Measurements from ENCODE around the gene AMIGO3. TPM values are rescaled to one million over a fixed set of nuclear protein-coding genes. Genes with fewer than 3 reads are reported as not detected.

AMIGO3 gene
- total and polyA plus RNA-seq, 2 of the 8 experiments (the other 6 are each of a cell fraction or from before 2014, with no cell fraction given), result 1.6 to 8.8 TPM

DNA sequence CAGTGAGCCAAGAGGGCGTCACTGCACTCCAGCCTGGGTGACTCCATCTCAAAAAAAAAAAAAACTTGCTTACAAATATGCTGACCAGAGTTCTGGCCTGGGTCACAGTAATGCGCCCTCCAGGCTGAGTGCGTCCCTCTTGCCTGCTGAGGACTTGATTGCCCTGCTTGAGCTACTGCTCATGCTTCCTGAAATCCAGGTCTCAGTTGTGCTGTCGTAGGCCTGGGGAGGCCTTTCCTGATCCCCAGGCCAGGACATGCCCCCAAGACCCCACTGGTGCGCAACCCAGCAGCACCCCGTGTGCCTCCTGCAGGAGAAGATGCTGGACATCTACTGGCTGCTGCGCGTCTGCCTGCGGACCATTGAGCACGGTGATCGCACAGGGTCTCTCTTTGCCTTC, 7.3 kb downstream of the AMIGO3 start:
- Histone ChIP-seq H2BK120ac (replicated peaks; ENCODE audit: low read depth, low read length) (no peak overlapping the region), H2AFZ (ENCODE audit: low read length) (no peak overlapping the region), H3K23me2 (ENCODE audit: low read depth, low read length) (no peaks in the 10 kb centered on the region; the same call in 1 of the 2 replicates), H3K4ac (replicated peaks; ENCODE audit: insufficient read length, low read depth, low read length) (no peak overlapping the region), H3K14ac (ENCODE audit: insufficient read length) (no peak overlapping the region), H2BK5ac (ENCODE audit: low read depth, low read length) (no peak overlapping the region), H3K79me2 (ENCODE audit: control insufficient read depth in 1 of 2, insufficient read depth in 2 of 2, low read length in 2 of 2) (no peaks in the 10 kb centered on the region), H3K4me3 (ENCODE audit: extremely low read depth in 1 of 4, insufficient read depth in 2 of 4, low read depth in 3 of 4, low read length in 4 of 4) (no peak overlapping the region), H2BK15ac (ENCODE audit: low read length) (no peak overlapping the region), H3K18ac (ENCODE audit: extremely low read depth, low read length) (no peak overlapping the region), H3K27ac (ENCODE audit: low read depth, low read length) (no peak overlapping the region), H3K56ac (replicated peaks; ENCODE audit: insufficient read length, low read depth, low read length) (no peak overlapping the region), H3K9ac (replicated peaks in 1 of 4; ENCODE audit: extremely low read depth in 1 of 4, low read depth in 3 of 4, low read length in 3 of 4) (no peak overlapping the region), H4K8ac (ENCODE audit: extremely low read depth, insufficient read depth, low read length) (no peak overlapping the region), H2BK12ac (ENCODE audit: low read depth, low read length) (no peak overlapping the region), H3K36me3 (ENCODE audit: control insufficient read depth in 2 of 4, insufficient read depth in 4 of 4, low read length in 3 of 4) (no peaks in the 10 kb centered on the region; a peak in 1 of 8 replicates), H3K79me1 (ENCODE audit: low read depth, low read length) (no peaks in the 10 kb centered on the region), H3K4me2 (ENCODE audit: insufficient read depth in 1 of 2, low read depth in 2 of 2, low read length in 2 of 2) (no peak overlapping the region), H3K23ac (ENCODE audit: insufficient read length) (no peak overlapping the region), H2AK5ac (ENCODE audit: low read depth, low read length) (no peak overlapping the region), H4K91ac (replicated peaks; ENCODE audit: insufficient read length, low read length) (no peak overlapping the region), H3K27me3 (replicated peaks in 1 of 4; ENCODE audit: control insufficient read depth in 3 of 4, extremely low read depth in 1 of 4, insufficient read depth in 3 of 4, low read length in 3 of 4) (no peaks in the 10 kb centered on the region), H3K4me1 (replicated peaks in 1 of 4; ENCODE audit: control insufficient read depth in 3 of 4, insufficient read depth in 4 of 4, low read length in 3 of 4) (peaks cover 0 to 3% (median 0%) of the 10 kb centered on the region in 4 experiments; a peak in 1 of 7 replicates), H4K5ac (ENCODE audit: insufficient read length, low read depth, low read length) (no peak overlapping the region), H3K9me3 (ENCODE audit: insufficient read depth in 2 of 2, low read depth in 1 of 2, low read length in 1 of 2) (no peaks in the 10 kb centered on the region), H4K20me1 (replicated peaks in 1 of 2; ENCODE audit: control insufficient read depth in 1 of 2, insufficient read depth in 2 of 2, low read length in 2 of 2) (peaks cover 0 to 4% of the 10 kb centered on the region in 2 experiments), H2BK20ac (ENCODE audit: low read length) (no peak overlapping the region)
- no peak for DNase-seq (ENCODE audit: low read depth in 1 of 2, low spot score in 2 of 2)
- FAIRE-seq, result no peak
- TF ChIP-seq, protein P1, sequence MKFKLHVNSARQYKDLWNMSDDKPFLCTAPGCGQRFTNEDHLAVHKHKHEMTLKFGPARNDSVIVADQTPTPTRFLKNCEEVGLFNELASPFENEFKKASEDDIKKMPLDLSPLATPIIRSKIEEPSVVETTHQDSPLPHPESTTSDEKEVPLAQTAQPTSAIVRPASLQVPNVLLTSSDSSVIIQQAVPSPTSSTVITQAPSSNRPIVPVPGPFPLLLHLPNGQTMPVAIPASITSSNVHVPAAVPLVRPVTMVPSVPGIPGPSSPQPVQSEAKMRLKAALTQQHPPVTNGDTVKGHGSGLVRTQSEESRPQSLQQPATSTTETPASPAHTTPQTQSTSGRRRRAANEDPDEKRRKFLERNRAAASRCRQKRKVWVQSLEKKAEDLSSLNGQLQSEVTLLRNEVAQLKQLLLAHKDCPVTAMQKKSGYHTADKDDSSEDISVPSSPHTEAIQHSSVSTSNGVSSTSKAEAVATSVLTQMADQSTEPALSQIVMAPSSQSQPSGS (IDR thresholded peaks at IDR 0.05; ENCODE audit: low read length), result no peak
- TF ChIP-seq MAFK (IDR thresholded peaks at IDR 0.05; ENCODE audit: low read depth, low read length) (no peak), SRF (IDR thresholded peaks at IDR 0.05; ENCODE audit: low read depth, low read length) (no peak), KDM4A (IDR thresholded peaks at IDR 0.05; ENCODE audit: low read depth, low read length, severe bottlenecking) (no peak), BACH1 (IDR thresholded peaks at IDR 0.05; ENCODE audit: low read length) (no peak), RXRA (IDR thresholded peaks at IDR 0.05; ENCODE audit: insufficient read depth, low read depth, low read length) (no peak)
- POLR2A ChIA-PET (ENCODE audit: partially characterized antibody), result interaction anchor here (0.6 to 3.8 kb wide), 7 partner anchors 9 to 219 kb away, joined by 3 to 41 read pairs (median 6); partner anchors contain the start of genes AMIGO3 and GMPPB
- WGBS, 2 experiments (ENCODE audit: extremely low coverage in 1 of 2, insufficient coverage in 1 of 2, insufficient read length in 1 of 2, insufficient replicate concordance in 2 of 2, low coverage in 1 of 2, low lambda C conversion rate in 2 of 2, missing lambda C conversion rate in 1 of 2), result 91% methylated on average over 11 of the region's 11 CpGs; no CpG with 5 or more reads in 1 of the 2 experiments
- CTCF ChIA-PET (ENCODE audit: partially characterized antibody), result interaction anchor here (0.6 to 3.7 kb wide), 8 partner anchors 8 to 159 kb away, joined by 3 to 55 read pairs (median 4); no protein-coding TSS in a partner anchor
